Tibial artery (tissue), 4 donors: ENCODE results near the gene ANKS1A.

Experiments used
- DNase-seq, 2 donors: peaks; one replicate each; pipeline ENCODE4 v3.0.0-alpha.2; 2019
- H3K27ac ChIP-seq, 2 donors: fragments of 200-600 bp; sonication (generic) in 1 of 2; 1 replicate in 1 of 2; 2 replicates in 1 of 2; pipeline ENCODE4 v1.5.1; 2018 to 2019; ENCODE audit warnings: mild to moderate bottlenecking in 1 of 2
- H3K27me3 ChIP-seq, 2 donors: fragments of 200-600 bp; sonication (generic) in 1 of 2; one replicate each; pipeline versions ENCODE4 v1.5.1 to v1.6.0; 2016 to 2019
- H3K36me3 ChIP-seq, 3 donors: fragments of 200-600 bp; sonication (generic) in 2 of 3; one replicate each; pipeline ENCODE4 v1.5.1; 2016 to 2019; ENCODE audit warnings: mild to moderate bottlenecking in 2 of 3
- H3K4me1 ChIP-seq, 4 donors: fragments of 200-600 bp; sonication (generic) in 2 of 4; 1 replicate in 3 of 4; 2 replicates in 1 of 4; pipeline ENCODE4 v1.5.1; 2016 to 2019
- H3K4me3 ChIP-seq, 2 donors: fragments of 200-600 bp; sonication (generic) in 1 of 2; 1 replicate in 1 of 2; 2 replicates in 1 of 2; pipeline ENCODE4 v1.5.1; 2018 to 2019; ENCODE audit warnings: mild to moderate bottlenecking in 2 of 2
- H3K9me3 ChIP-seq, 3 donors: fragments of 200-600 bp; sonication (generic) in 1 of 3; one replicate each; pipeline ENCODE4 v1.5.1; 2016 to 2019
- intact Hi-C: fragments of 100-400 bp; cut with DNase I; formaldehyde crosslinking; loops from one replicate; pipeline ENCODE4 v1.15.0; 2023; ENCODE audit warnings: low total_unique reads
- TF ChIP-seq, protein P1 (sequence below), 2 experiments: fragments of 200-600 bp in 1 of 2; fragments of 450-650 bp in 1 of 2; IDR thresholded peaks; one replicate each; pipeline ENCODE4 v1.5.1; 2017 to 2019; ENCODE audit warnings: antibody characterized with exemption in 2 of 2, mild to moderate bottlenecking in 1 of 2, moderate library complexity in 1 of 2

The ANKS1A gene

GRCh38 chr6:35080821-35081425 is 191.9 kb downstream of the ANKS1A start:
- Histone ChIP-seq H3K4me1 (no peaks in the 10 kb centered on the region), H3K36me3 (peaks cover 82 to 98% (median 83%) of the 10 kb centered on the region in 3 donors), H3K27me3 (no peaks in the 10 kb centered on the region), H3K4me3 (no peak overlapping the region), H3K9me3 (no peaks in the 10 kb centered on the region), H3K27ac (no peak overlapping the region)
- TF ChIP-seq, protein P1, sequence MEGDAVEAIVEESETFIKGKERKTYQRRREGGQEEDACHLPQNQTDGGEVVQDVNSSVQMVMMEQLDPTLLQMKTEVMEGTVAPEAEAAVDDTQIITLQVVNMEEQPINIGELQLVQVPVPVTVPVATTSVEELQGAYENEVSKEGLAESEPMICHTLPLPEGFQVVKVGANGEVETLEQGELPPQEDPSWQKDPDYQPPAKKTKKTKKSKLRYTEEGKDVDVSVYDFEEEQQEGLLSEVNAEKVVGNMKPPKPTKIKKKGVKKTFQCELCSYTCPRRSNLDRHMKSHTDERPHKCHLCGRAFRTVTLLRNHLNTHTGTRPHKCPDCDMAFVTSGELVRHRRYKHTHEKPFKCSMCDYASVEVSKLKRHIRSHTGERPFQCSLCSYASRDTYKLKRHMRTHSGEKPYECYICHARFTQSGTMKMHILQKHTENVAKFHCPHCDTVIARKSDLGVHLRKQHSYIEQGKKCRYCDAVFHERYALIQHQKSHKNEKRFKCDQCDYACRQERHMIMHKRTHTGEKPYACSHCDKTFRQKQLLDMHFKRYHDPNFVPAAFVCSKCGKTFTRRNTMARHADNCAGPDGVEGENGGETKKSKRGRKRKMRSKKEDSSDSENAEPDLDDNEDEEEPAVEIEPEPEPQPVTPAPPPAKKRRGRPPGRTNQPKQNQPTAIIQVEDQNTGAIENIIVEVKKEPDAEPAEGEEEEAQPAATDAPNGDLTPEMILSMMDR (IDR thresholded peaks at IDR 0.05): no peak
- intact Hi-C loops: no loop called here
- DNase-seq: peak; percentile 23 to 63

GRCh38 chr6:35081426-35081851 is 192.4 kb downstream of the ANKS1A start:
- DNase-seq: peak; percentile 21 to 64
- intact Hi-C loops: no loop called here
- TF ChIP-seq, protein P1 (IDR thresholded peaks at IDR 0.05): no peak
- Histone ChIP-seq H3K4me1 (no peaks in the 10 kb centered on the region), H3K27me3 (no peaks in the 10 kb centered on the region), H3K9me3 (no peaks in the 10 kb centered on the region), H3K27ac (peak overlapping the region in 1 of 2 donors; percentile 33), H3K4me3 (no peak overlapping the region), H3K36me3 (peaks cover 87 to 98% (median 88%) of the 10 kb centered on the region in 3 donors)

- Histone ChIP-seq H3K9me3 (no peaks in the 10 kb centered on the region), H3K36me3 (peaks cover 94 to 100% (median 96%) of the 10 kb centered on the region in 3 donors), H3K4me1 (no peaks in the 10 kb centered on the region), H3K4me3 (no peak overlapping the region), H3K27ac (peak overlapping the region in 1 of 2 donors; percentile 33), H3K27me3 (no peaks in the 10 kb centered on the region)
- intact Hi-C loops: no loop called here
- peak in 1 of 2 donors; percentile 53 for DNase-seq
- TF ChIP-seq, protein P1 (IDR thresholded peaks at IDR 0.05): no peak
Observed at GRCh38 chr6:35082046-35082732, 193.1 kb downstream of the ANKS1A start.

DNA sequence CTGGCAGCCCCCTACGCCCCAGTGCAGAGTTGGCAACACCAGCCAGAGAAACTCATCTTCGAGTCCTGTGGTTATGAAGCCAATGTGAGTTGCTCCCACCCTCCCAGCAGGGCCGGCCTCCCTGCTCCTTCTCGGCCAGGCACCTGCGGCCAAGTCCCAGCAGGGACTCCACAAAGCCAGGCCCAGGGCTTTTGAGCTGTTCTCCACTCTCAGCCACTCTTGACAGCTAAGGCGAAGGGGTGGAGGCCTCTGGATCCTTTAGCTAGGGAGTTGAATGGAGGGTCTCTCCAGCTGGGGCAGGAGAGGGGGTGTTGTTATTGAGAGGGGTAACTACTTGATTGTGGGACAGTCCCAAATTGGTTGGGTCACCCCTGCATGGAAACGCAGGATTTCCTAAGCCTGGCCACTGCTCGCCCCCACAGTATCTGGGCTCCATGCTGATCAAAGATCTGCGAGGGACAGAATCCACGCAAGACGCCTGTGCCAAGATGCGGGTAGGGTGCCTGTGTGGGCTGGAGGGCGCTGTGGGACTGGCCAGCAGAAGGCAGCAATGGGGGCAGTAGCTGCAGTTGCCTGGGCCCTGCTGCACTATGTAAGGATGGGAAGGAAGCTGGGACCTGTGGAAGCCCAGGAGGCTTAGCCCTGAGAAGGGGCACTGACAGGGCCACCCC is 193.8 kb downstream of the ANKS1A start:
- TF ChIP-seq, protein P1 (IDR thresholded peaks at IDR 0.05): no peak
- no peak overlapping the region for H3K27ac ChIP-seq
- H3K9me3 ChIP-seq: no peaks in the 10 kb centered on the region
- peaks cover 98 to 100% (median 100%) of the 10 kb centered on the region in 3 donors for H3K36me3 ChIP-seq
- no peak overlapping the region for H3K4me3 ChIP-seq
- DNase-seq: peak; percentile 18 to 59
- no peaks in the 10 kb centered on the region for H3K27me3 ChIP-seq
- peaks cover 0 to 2% (median 0%) of the 10 kb centered on the region in 4 donors for H3K4me1 ChIP-seq
- intact Hi-C loops: no loop called here

GRCh38 chr6:35083507-35083906 is 194.5 kb downstream of the ANKS1A start:
- Histone ChIP-seq H3K27me3 (no peaks in the 10 kb centered on the region), H3K4me3 (no peak overlapping the region), H3K36me3 (peaks cover 98 to 100% (median 100%) of the 10 kb centered on the region in 3 donors), H3K4me1 (peaks cover 0 to 8% (median 3%) of the 10 kb centered on the region in 4 donors), H3K27ac (no peak overlapping the region), H3K9me3 (no peaks in the 10 kb centered on the region)
- DNase-seq: peak in 1 of 2 donors; percentile 58
- intact Hi-C loops: no loop called here
- TF ChIP-seq, protein P1 (IDR thresholded peaks at IDR 0.05): no peak
